BJ (cell line): Measurements from ENCODE around the gene GPANK1. TPM values are rescaled to one million over a fixed set of nuclear protein-coding genes. Genes with fewer than 3 reads are reported as not detected.

Experiments used
- CTCF ChIA-PET: fragments of 350-600 bp; formaldehyde crosslinking; extraction: SDS; loops from one replicate; lab custom pipeline; 2021; ENCODE audit warnings: antibody characterized with exemption, inconsistent platforms; lab: Yijun Ruan, JAX
- POLR2A ChIA-PET: fragments of 300-600 bp; sonication (Branson Sonifier 250); formaldehyde crosslinking; extraction: SDS; loops from one replicate; lab custom pipeline; 2021; ENCODE audit warnings: antibody characterized with exemption; lab: Charles Lee
- DNase-seq: peaks from one replicate; pipeline ENCODE4 v3.0.0-alpha.2; 2011; ENCODE audit warnings: low read depth
- H3K27me3 ChIP-seq: 2 replicates; pipeline ENCODE4 v1.6.0; 2011; ENCODE audit warnings: low read length; ENCODE audit not compliant: control insufficient read depth, insufficient read depth
- H3K36me3 ChIP-seq: 2 replicates; pipeline ENCODE4 v1.5.1; 2011; ENCODE audit warnings: low read length; ENCODE audit not compliant: control insufficient read depth, insufficient read depth
- H3K4me3 ChIP-seq: 2 replicates; pipeline ENCODE4 v1.5.1; 2011; ENCODE audit warnings: low read depth, mild to moderate bottlenecking, control low read depth, low read length
- polyA plus RNA-seq: library from polyadenylated mRNA; depleted of rRNA; stranded (reverse); fragments of >200 nt; gene quantifications from 2 replicates; pipeline ENCODE4 v1.2.3, GENCODE V29; 2011
- TF ChIP-seq, protein P1 (sequence below): IDR thresholded peaks from 2 replicates; pipeline ENCODE4 v1.5.1; 2011; ENCODE audit warnings: low read depth, mild to moderate bottlenecking, control low read depth, inconsistent platforms, low read length, moderate library complexity; ENCODE audit not compliant: insufficient read depth

The GPANK1 gene
- polyA plus RNA-seq, 1 experiment = 15.0 TPM

GRCh38 chr6:31687860-31688693, 23.3 kb upstream of the GPANK1 start:
- POLR2A ChIA-PET = no interaction called here
- H3K27me3 ChIP-seq = no peaks in the 10 kb centered on the region
- DNase-seq = no peak
- H3K4me3 ChIP-seq = no peak overlapping the region
- TF ChIP-seq, protein P1, sequence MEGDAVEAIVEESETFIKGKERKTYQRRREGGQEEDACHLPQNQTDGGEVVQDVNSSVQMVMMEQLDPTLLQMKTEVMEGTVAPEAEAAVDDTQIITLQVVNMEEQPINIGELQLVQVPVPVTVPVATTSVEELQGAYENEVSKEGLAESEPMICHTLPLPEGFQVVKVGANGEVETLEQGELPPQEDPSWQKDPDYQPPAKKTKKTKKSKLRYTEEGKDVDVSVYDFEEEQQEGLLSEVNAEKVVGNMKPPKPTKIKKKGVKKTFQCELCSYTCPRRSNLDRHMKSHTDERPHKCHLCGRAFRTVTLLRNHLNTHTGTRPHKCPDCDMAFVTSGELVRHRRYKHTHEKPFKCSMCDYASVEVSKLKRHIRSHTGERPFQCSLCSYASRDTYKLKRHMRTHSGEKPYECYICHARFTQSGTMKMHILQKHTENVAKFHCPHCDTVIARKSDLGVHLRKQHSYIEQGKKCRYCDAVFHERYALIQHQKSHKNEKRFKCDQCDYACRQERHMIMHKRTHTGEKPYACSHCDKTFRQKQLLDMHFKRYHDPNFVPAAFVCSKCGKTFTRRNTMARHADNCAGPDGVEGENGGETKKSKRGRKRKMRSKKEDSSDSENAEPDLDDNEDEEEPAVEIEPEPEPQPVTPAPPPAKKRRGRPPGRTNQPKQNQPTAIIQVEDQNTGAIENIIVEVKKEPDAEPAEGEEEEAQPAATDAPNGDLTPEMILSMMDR = no peak
- CTCF ChIA-PET = interaction anchor here (0.9 to 1.1 kb wide), 2 partner anchors 12 to 82 kb away, joined by 3 read pairs; no protein-coding TSS in a partner anchor
- peaks cover 39% of the 10 kb centered on the region for H3K36me3 ChIP-seq

DNA sequence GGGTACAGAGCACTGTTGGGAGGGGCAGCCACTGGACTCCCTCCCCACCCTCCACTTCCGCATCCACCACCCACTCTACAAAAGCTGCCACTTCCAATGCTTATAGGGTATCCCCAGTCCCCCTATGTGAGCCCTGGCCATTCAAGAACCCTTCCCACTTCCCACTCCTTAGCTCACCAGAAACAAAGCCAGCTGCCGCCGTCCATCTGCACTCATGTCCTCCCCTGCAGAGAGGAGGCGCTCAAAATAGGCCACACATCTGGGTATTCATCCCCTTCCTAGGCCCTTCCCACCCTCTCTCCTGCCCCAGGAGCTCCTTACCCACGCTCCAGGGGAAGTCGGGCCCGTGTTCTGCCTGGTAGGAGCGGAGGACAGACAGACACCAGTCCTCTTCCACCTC, 22.5 kb upstream of the GPANK1 start:
- TF ChIP-seq, protein P1 = no peak
- Histone ChIP-seq H3K4me3 (no peak overlapping the region), H3K27me3 (no peaks in the 10 kb centered on the region), H3K36me3 (peaks cover 36% of the 10 kb centered on the region)
- DNase-seq = no peak
- ChIA-PET POLR2A (no interaction called here), CTCF (interaction anchor here (1.1 kb wide), 1 partner anchor 82 kb away, joined by 3 read pairs; no protein-coding TSS in a partner anchor)

- no peak overlapping the region for H3K4me3 ChIP-seq
- ChIA-PET POLR2A (no interaction called here), CTCF (interaction anchor here (1.1 kb wide), 1 partner anchor 83 kb away, joined by 3 read pairs; no protein-coding TSS in a partner anchor)
- H3K36me3 ChIP-seq = peaks cover 34% of the 10 kb centered on the region
- H3K27me3 ChIP-seq = no peaks in the 10 kb centered on the region
- TF ChIP-seq, protein P1 = no peak
- DNase-seq = no peak
Observed at GRCh38 chr6:31686483-31686882, 21.7 kb upstream of the GPANK1 start.

- TF ChIP-seq, protein P1 = no peak
- no peak for DNase-seq
- ChIA-PET CTCF (interaction anchor here (0.7 to 3.1 kb wide), 2 partner anchors 54 to 146 kb away, joined by 3 to 11 read pairs; no protein-coding TSS in a partner anchor), POLR2A (no interaction called here)
- H3K27me3 ChIP-seq = no peaks in the 10 kb centered on the region
- no peak overlapping the region for H3K4me3 ChIP-seq
- peaks cover 18% of the 10 kb centered on the region for H3K36me3 ChIP-seq
Observed at GRCh38 chr6:31683591-31683990, 18.8 kb upstream of the GPANK1 start.

DNA sequence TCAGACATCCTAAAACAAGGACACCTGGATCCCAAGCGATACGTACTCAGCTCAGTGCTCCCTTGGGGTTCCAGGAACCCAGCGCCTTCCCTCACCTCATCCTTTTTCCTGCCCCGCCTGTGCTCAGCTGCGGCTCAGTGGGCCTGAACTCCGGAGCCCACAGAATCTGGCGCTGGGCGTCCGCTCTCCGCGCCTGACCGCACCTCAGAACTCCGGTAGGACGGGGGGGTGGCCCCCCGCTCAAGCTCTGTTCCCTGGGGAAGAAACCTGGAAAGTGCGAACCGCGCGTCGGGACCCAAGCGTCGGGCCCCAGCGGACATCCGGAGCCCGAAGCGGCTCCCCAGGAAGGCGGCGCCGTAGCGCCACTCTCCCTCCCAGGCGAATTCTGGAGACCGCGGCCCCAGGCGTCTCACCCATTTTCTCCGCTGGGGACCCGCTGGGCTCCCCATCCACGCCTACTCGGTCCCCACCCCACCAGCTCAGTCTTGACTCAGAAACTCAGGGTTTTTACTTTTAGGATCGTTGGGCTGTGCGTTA, 16.4 kb upstream of the GPANK1 start:
- CTCF ChIA-PET = interaction anchor here (0.7 to 3.2 kb wide), 15 partner anchors 10 to 271 kb away, joined by 3 to 15 read pairs (median 4); partner anchors contain the start of genes ABHD16A, CLIC1 and LSM2
- no peak for DNase-seq
- POLR2A ChIA-PET = interaction anchor here (0.6 kb wide), 1 partner anchor 160 kb away, joined by 3 read pairs; no protein-coding TSS in a partner anchor
- Histone ChIP-seq H3K4me3 (peak overlapping the region; percentile 39), H3K36me3 (peaks cover 6% of the 10 kb centered on the region), H3K27me3 (no peaks in the 10 kb centered on the region)
- TF ChIP-seq, protein P1 = peak; percentile 48
